ENCODE measurements around the gene DYNC1H1. TPM values are rescaled to one million over a fixed set of nuclear protein-coding genes. Genes with fewer than 3 reads are reported as not detected.

The DYNC1H1 gene
- total RNA-seq, 1 experiment from 2014 or later = 606 TPM

- Histone ChIP-seq H3K79me2 (ENCODE audit: low read length) (peaks cover 81% of the 10 kb centered on the region), H3K36me3 (ENCODE audit: low read depth, low read length) (peaks cover 70% of the 10 kb centered on the region), H3K4me3 (ENCODE audit: low read length) (peak overlapping the region; percentile 40), H3K9ac (ENCODE audit: low read length) (peak overlapping the region; percentile 31; the same call in 1 of the 2 replicates), H3K27ac (ENCODE audit: low read length) (peak overlapping the region; percentile 85), H3K9me2 (replicated peaks; ENCODE audit: low read length) (no peaks in the 10 kb centered on the region), H3K4me2 (ENCODE audit: low read length) (peak overlapping the region; percentile 61), H4K20me1 (ENCODE audit: low read length) (peaks cover 10% of the 10 kb centered on the region), H3F3A (ENCODE audit: low read length, unreplicated experiment) (peaks cover 21% of the 10 kb centered on the region), H3K9me3 (ENCODE audit: low read length) (no peaks in the 10 kb centered on the region), H3K27me3 (ENCODE audit: low read length) (no peaks in the 10 kb centered on the region), H2AFZ (ENCODE audit: low read length) (no peak overlapping the region), H3K4me1 (ENCODE audit: insufficient read depth, low read length) (peaks cover 58% of the 10 kb centered on the region)
- peak; percentile 6 for DNase-seq
- ChIA-PET CTCF (no interaction called here), POLR2A (ENCODE audit: unreplicated experiment) (no interaction called here)
- intact Hi-C loops (cut with micrococcal nuclease) = loop anchor here (1.0 to 2.0 kb wide), 2 partner anchors 7 to 13 kb away; no protein-coding TSS in a partner anchor
- no peak for ATAC-seq
- TSS peak; percentile 20 for BruUV-seq (replicated peaks)
- no peak for TF ChIP-seq EZH2 (IDR thresholded peaks at IDR 0.05; ENCODE audit: low read length, unreplicated experiment)
- TF ChIP-seq EZH2phosphoT487 (IDR thresholded peaks at IDR 0.05; ENCODE audit: borderline replicate concordance, low read length) = no peak
- no peak for TF ChIP-seq CTCF (conservative IDR thresholded peaks at IDR 0.05; ENCODE audit: low read depth, low read length)
Measured at GRCh38 chr14:101979666-101980065, 15.3 kb downstream of the DYNC1H1 start.

GRCh38 chr14:101980251-101980650, 15.9 kb downstream of the DYNC1H1 start:
- Histone ChIP-seq H3K36me3 (ENCODE audit: low read depth, low read length) (peaks cover 64% of the 10 kb centered on the region), H3K79me2 (ENCODE audit: low read length) (peaks cover 75% of the 10 kb centered on the region), H3K27ac (ENCODE audit: low read length) (peak overlapping the region; percentile 85), H3K4me3 (ENCODE audit: low read length) (peak overlapping the region; percentile 40), H3K4me1 (ENCODE audit: insufficient read depth, low read length) (peaks cover 53% of the 10 kb centered on the region), H3K9me2 (replicated peaks; ENCODE audit: low read length) (no peaks in the 10 kb centered on the region), H3K4me2 (ENCODE audit: low read length) (peak overlapping the region; percentile 61), H4K20me1 (ENCODE audit: low read length) (peaks cover 10% of the 10 kb centered on the region), H3F3A (ENCODE audit: low read length, unreplicated experiment) (peaks cover 21% of the 10 kb centered on the region), H2AFZ (ENCODE audit: low read length) (no peak overlapping the region), H3K9ac (ENCODE audit: low read length) (peak overlapping the region; percentile 31), H3K9me3 (ENCODE audit: low read length) (no peaks in the 10 kb centered on the region), H3K27me3 (ENCODE audit: low read length) (no peaks in the 10 kb centered on the region)
- ATAC-seq (peak; percentile 40), DNase-seq (peak; percentile 64)
- no peak for TF ChIP-seq EZH2 (IDR thresholded peaks at IDR 0.05; ENCODE audit: low read length, unreplicated experiment)
- no peak for TF ChIP-seq EZH2phosphoT487 (IDR thresholded peaks at IDR 0.05; ENCODE audit: borderline replicate concordance, low read length)
- TF ChIP-seq CTCF (conservative IDR thresholded peaks at IDR 0.05; ENCODE audit: low read depth, low read length) = no peak
- intact Hi-C loops (cut with micrococcal nuclease) = loop anchor here (1.0 to 2.0 kb wide), 2 partner anchors 8 to 13 kb away; no protein-coding TSS in a partner anchor
- ChIA-PET POLR2A (ENCODE audit: unreplicated experiment) (interaction anchor here (0.6 kb wide), 1 partner anchor 9 kb away, joined by 4 read pairs; no protein-coding TSS in a partner anchor), CTCF (interaction anchor here (0.6 to 0.7 kb wide), 2 partner anchors 48 to 54 kb away, joined by 9 to 11 read pairs; no protein-coding TSS in a partner anchor)
- BruUV-seq (replicated peaks) = TSS peak; percentile 89

GRCh38 chr14:101980700-101981099, 16.3 kb downstream of the DYNC1H1 start:
- TF ChIP-seq EZH2 (IDR thresholded peaks at IDR 0.05; ENCODE audit: low read length, unreplicated experiment) (no peak), CTCF (conservative IDR thresholded peaks at IDR 0.05; ENCODE audit: low read depth, low read length) (no peak), EZH2phosphoT487 (IDR thresholded peaks at IDR 0.05; ENCODE audit: borderline replicate concordance, low read length) (no peak)
- peak; percentile 88 for ATAC-seq
- H3K9ac ChIP-seq (ENCODE audit: low read length) = peak overlapping the region; percentile 31
- peaks cover 75% of the 10 kb centered on the region for H3K79me2 ChIP-seq (ENCODE audit: low read length)
- peak; percentile 98 for DNase-seq
- H4K20me1 ChIP-seq (ENCODE audit: low read length) = peaks cover 12% of the 10 kb centered on the region
- H3K9me2 ChIP-seq (replicated peaks; ENCODE audit: low read length) = no peaks in the 10 kb centered on the region
- H3K27ac ChIP-seq (ENCODE audit: low read length) = peak overlapping the region; percentile 85
- no peaks in the 10 kb centered on the region for H3K9me3 ChIP-seq (ENCODE audit: low read length)
- peaks cover 21% of the 10 kb centered on the region for H3F3A ChIP-seq (ENCODE audit: low read length, unreplicated experiment)
- ChIA-PET POLR2A (ENCODE audit: unreplicated experiment) (interaction anchor here (0.6 kb wide), 2 partner anchors 8 to 41 kb away, joined by 4 to 18 read pairs; no protein-coding TSS in a partner anchor), CTCF (interaction anchor here (0.6 to 0.7 kb wide), 2 partner anchors 47 to 53 kb away, joined by 9 to 11 read pairs; no protein-coding TSS in a partner anchor)
- no peaks in the 10 kb centered on the region for H3K27me3 ChIP-seq (ENCODE audit: low read length)
- intact Hi-C loops (cut with micrococcal nuclease) = loop anchor here (1.0 to 2.0 kb wide), 2 partner anchors 8 to 14 kb away; no protein-coding TSS in a partner anchor
- BruUV-seq (replicated peaks) = no TSS peak
- H3K36me3 ChIP-seq (ENCODE audit: low read depth, low read length) = peaks cover 64% of the 10 kb centered on the region
- H3K4me1 ChIP-seq (ENCODE audit: insufficient read depth, low read length) = peaks cover 51% of the 10 kb centered on the region
- H2AFZ ChIP-seq (ENCODE audit: low read length) = no peak overlapping the region
- H3K4me3 ChIP-seq (ENCODE audit: low read length) = no peak overlapping the region
- H3K4me2 ChIP-seq (ENCODE audit: low read length) = peak overlapping the region; percentile 61
